Measurements from ENCODE around the gene DIPK1B.
A peak's percentile ranks its signal among the peaks of the same experiment; 100 is the strongest.

DIPK1B gene

DNA sequence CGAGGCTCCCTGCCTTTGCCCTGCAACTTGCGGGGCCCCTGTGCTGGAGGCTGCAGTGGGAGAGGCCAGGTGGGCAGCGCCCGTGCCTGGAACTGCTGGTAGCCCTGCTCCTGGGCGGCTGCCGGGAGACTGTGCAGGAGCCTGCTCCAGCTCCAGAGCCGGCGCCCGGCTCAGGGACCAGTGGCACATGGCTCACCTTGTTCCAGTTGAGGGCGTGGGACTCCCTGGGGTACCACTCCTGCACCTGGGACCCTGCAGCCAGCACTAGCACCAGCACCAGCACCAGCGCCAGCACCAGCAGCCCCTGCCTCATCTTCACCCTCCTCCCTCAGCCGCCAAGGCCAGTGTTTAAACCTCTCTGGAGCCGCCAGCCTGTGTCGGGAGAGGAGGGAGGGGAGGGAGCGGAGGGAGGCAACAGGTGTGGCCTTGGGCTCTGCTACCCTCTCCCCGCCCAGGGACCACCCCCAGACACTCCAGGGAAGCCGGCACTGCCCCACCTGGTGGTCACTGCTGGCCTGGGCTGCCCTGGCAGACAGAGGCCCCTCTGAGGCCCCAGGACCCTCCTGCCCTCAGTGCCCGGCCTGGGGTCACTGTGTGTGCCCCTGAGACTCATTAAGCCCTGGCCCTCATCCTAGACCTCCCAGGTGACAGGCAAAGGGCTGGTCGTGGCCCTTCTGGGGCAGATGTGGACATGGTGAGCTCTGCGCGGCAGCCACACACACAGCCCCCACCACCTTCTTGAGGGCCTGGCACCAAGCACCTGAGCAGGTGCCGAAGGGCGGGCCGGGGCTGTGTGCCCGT, 30.4 kb downstream of the DIPK1B start, which contains the start of gene LCN10 (continued):
- TF ChIP-seq SCRT1 (tag by site-specific recombination; IDR thresholded peaks at IDR 0.05; ENCODE audit: borderline replicate concordance) (peak; percentile 88), SCRT2 (tag by site-specific recombination; IDR thresholded peaks at IDR 0.05) (peak; percentile 96), ZNF19 (tag by site-specific recombination; IDR thresholded peaks at IDR 0.05; ENCODE audit: low read depth) (no peak), SP3 (tag by site-specific recombination; IDR thresholded peaks at IDR 0.05) (0 out of 2 replicates have a peak, but pooled peaks have one; percentile 14), ZNF248 (tag by site-specific recombination; IDR thresholded peaks at IDR 0.05) (no peak), GLIS2 (tag by site-specific recombination; IDR thresholded peaks at IDR 0.05) (peak; percentile 29; the same call in 1 of the 2 replicates), ZNF830 (tag by site-specific recombination; IDR thresholded peaks at IDR 0.05; ENCODE audit: low read depth) (no peak), ZNF621 (tag by site-specific recombination; IDR thresholded peaks at IDR 0.05) (no peak)
- TF ChIP-seq, protein P1, sequence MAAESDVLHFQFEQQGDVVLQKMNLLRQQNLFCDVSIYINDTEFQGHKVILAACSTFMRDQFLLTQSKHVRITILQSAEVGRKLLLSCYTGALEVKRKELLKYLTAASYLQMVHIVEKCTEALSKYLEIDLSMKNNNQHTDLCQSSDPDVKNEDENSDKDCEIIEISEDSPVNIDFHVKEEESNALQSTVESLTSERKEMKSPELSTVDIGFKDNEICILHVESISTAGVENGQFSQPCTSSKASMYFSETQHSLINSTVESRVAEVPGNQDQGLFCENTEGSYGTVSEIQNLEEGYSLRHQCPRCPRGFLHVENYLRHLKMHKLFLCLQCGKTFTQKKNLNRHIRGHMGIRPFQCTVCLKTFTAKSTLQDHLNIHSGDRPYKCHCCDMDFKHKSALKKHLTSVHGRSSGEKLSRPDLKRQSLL (tag by site-specific recombination; IDR thresholded peaks at IDR 0.05) = peak; percentile 66; the same call in 1 of the 2 replicates
- TF ChIP-seq, protein P2, sequence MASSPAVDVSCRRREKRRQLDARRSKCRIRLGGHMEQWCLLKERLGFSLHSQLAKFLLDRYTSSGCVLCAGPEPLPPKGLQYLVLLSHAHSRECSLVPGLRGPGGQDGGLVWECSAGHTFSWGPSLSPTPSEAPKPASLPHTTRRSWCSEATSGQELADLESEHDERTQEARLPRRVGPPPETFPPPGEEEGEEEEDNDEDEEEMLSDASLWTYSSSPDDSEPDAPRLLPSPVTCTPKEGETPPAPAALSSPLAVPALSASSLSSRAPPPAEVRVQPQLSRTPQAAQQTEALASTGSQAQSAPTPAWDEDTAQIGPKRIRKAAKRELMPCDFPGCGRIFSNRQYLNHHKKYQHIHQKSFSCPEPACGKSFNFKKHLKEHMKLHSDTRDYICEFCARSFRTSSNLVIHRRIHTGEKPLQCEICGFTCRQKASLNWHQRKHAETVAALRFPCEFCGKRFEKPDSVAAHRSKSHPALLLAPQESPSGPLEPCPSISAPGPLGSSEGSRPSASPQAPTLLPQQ (tag by site-specific recombination; IDR thresholded peaks at IDR 0.05) = no peak

DNA sequence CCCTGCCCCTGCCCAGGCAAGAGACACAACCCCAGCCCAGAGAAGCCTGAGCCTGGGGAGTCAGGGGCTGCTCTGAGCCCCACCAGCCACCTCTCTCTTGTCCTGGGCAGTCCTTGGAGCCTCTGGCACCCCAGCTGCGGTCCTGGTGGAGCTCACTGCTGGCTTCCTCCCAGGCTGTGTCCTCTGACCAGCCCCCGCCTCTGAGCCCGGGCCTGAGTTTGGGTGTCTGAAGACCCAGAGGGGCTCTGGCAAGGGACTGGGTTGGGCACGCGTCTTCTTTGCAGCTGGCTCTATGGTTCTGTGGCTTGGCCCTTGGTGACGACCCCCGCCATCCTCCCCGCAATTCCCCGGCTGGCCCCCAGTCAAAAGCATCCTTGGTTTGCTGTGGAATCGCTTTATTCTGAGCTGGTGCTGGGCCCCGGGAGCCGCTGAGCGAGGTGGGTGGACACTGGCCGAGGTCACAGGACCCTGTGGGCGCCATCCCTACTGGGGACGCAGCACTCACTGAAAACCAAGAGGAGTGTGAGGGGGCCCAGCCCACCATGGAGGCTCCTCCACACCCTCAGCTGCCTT, 31.4 kb downstream of the DIPK1B start:
- Histone ChIP-seq H3K9me3 (ENCODE audit: control insufficient read depth, insufficient read depth, low read depth, low read length) (no peaks in the 10 kb centered on the region), H3K27ac (ENCODE audit: extremely low read depth, low read depth, low read length) (no peak overlapping the region), H3K36me3 (ENCODE audit: control insufficient read depth in 2 of 2, insufficient read depth in 1 of 2, low read length in 2 of 2) (no peaks in the 10 kb centered on the region), H3K4me3 (ENCODE audit: low read depth, low read length) (no peak overlapping the region), H3K4me1 (ENCODE audit: control insufficient read depth, insufficient read depth, low read length) (no peaks in the 10 kb centered on the region)
- POLR2A ChIA-PET = interaction anchor here (3.2 kb wide), 1 partner anchor 15 kb away, joined by 22 read pairs; no protein-coding TSS in a partner anchor
- CTCF ChIA-PET = interaction anchor here (0.7 to 1.0 kb wide), 4 partner anchors 16 to 447 kb away, joined by 3 to 4 read pairs (median 3); no protein-coding TSS in a partner anchor
- TF ChIP-seq ZNF302 (tag by site-specific recombination; IDR thresholded peaks at IDR 0.05; ENCODE audit: low read depth) (no peak), ZNF660 (tag by site-specific recombination; IDR thresholded peaks at IDR 0.05) (no peak), MYNN (tag by site-specific recombination; IDR thresholded peaks at IDR 0.05; ENCODE audit: borderline replicate concordance) (no peak), KLF9 (tag by site-specific recombination; IDR thresholded peaks at IDR 0.05; ENCODE audit: low read depth) (no peak), ZNF664 (tag by site-specific recombination; IDR thresholded peaks at IDR 0.05) (no peak)
- TF ChIP-seq, protein P3, sequence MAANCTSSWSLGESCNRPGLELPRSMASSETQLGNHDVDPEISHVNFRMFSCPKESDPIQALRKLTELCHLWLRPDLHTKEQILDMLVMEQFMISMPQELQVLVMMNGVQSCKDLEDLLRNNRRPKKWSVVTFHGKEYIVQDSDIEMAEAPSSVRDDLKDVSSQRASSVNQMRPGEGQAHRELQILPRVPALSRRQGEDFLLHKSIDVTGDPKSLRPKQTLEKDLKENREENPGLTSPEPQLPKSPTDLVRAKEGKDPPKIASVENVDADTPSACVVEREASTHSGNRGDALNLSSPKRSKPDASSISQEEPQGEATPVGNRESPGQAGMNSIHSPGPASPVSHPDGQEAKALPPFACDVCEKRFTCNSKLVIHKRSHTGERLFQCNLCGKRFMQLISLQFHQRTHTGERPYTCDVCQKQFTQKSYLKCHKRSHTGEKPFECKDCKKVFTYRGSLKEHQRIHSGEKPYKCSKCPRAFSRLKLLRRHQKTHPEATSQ (tag by site-specific recombination; IDR thresholded peaks at IDR 0.05) = no peak

DNA sequence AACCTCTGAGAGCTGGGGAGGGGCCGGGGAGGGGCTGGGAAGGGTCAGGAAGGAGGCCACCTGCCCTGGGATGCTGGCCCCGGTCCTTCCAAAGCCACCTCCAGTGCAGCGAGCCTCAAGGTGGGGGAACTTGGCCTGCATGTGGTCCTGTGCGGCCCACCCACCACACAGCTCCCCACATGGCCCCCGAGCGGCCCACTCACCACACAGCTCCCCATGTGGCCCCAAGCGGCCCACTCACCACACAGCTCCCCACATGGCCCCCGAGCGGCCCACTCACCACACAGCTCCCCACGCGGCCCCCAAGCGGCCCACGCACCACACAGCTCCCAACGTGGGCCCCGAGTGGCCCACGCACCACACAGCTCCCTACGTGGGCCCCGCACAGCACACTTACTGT, 32.4 kb downstream of the DIPK1B start:
- POLR2A ChIA-PET = interaction anchor here (0.7 to 3.2 kb wide), 2 partner anchors 17 to 47 kb away, joined by 6 to 22 read pairs; no protein-coding TSS in a partner anchor
- CTCF ChIA-PET = interaction anchor here (0.5 to 1.3 kb wide), 4 partner anchors 13 to 81 kb away, joined by 3 to 5 read pairs (median 4); partner anchors contain the start of gene LCN8
- Histone ChIP-seq H3K9me3 (ENCODE audit: control insufficient read depth, insufficient read depth, low read depth, low read length) (no peaks in the 10 kb centered on the region), H3K36me3 (ENCODE audit: control insufficient read depth in 2 of 2, insufficient read depth in 1 of 2, low read length in 2 of 2) (no peaks in the 10 kb centered on the region), H3K27ac (ENCODE audit: extremely low read depth, low read depth, low read length) (no peak overlapping the region), H3K4me1 (ENCODE audit: control insufficient read depth, insufficient read depth, low read length) (no peaks in the 10 kb centered on the region), H3K4me3 (ENCODE audit: low read depth, low read length) (no peak overlapping the region)
- TF ChIP-seq ZNF175 (tag by site-specific recombination; IDR thresholded peaks at IDR 0.05) (no peak), ZFHX2 (tag by site-specific recombination; conservative IDR thresholded peaks at IDR 0.05) (peak; percentile 51), ZNF510 (tag by site-specific recombination; IDR thresholded peaks at IDR 0.05; ENCODE audit: insufficient replicate concordance) (no peak), ZNF544 (tag by site-specific recombination; IDR thresholded peaks at IDR 0.05) (no peak), EGR2 (tag by site-specific recombination; IDR thresholded peaks at IDR 0.05; ENCODE audit: low read depth) (peak; percentile 40; the same call in 1 of the 2 replicates), ZNF830 (tag by site-specific recombination; IDR thresholded peaks at IDR 0.05; ENCODE audit: low read depth) (no peak), GFI1B (tag by site-specific recombination; IDR thresholded peaks at IDR 0.05) (no peak)
- TF ChIP-seq, protein P4, sequence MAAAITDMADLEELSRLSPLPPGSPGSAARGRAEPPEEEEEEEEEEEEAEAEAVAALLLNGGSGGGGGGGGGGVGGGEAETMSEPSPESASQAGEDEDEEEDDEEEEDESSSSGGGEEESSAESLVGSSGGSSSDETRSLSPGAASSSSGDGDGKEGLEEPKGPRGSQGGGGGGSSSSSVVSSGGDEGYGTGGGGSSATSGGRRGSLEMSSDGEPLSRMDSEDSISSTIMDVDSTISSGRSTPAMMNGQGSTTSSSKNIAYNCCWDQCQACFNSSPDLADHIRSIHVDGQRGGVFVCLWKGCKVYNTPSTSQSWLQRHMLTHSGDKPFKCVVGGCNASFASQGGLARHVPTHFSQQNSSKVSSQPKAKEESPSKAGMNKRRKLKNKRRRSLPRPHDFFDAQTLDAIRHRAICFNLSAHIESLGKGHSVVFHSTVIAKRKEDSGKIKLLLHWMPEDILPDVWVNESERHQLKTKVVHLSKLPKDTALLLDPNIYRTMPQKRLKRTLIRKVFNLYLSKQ (tag by site-specific recombination; IDR thresholded peaks at IDR 0.05; ENCODE audit: borderline replicate concordance) = no peak

All from HEK293 (cell line).